ENCODE results near the gene ZNF407. TPM values are rescaled to one million over a fixed set of nuclear protein-coding genes. Genes with fewer than 3 reads are reported as not detected.

ZNF407 gene
- total RNA-seq, 3 donors from 2014 or later = 13.1 to 13.8 (median 13.4) TPM

- ATAC-seq = no peak
- no peaks in the 10 kb centered on the region for H3K27me3 Mint-ChIP-seq (ENCODE audit: low read depth)
- no peak for DNase-seq
- H3K4me1 Mint-ChIP-seq (ENCODE audit: low read depth) = peaks cover 20% of the 10 kb centered on the region
- peaks cover 22% of the 10 kb centered on the region for H3K36me3 Mint-ChIP-seq (ENCODE audit: insufficient read depth)
- H3K4me3 Mint-ChIP-seq = no peak overlapping the region
- peaks cover 7% of the 10 kb centered on the region for H3K9me3 Mint-ChIP-seq
Measured at GRCh38 chr18:74722237-74722636, 124.6 kb downstream of the ZNF407 start.

GRCh38 chr18:74724186-74724585 lies 126.5 kb downstream of the ZNF407 start:
- peaks cover 7% of the 10 kb centered on the region for H3K9me3 Mint-ChIP-seq
- peaks cover 20% of the 10 kb centered on the region for H3K4me1 Mint-ChIP-seq (ENCODE audit: low read depth)
- ATAC-seq (no peak), DNase-seq (no peak)
- H3K4me3 Mint-ChIP-seq = no peak overlapping the region
- H3K36me3 Mint-ChIP-seq (ENCODE audit: insufficient read depth) = peaks cover 34% of the 10 kb centered on the region
- no peaks in the 10 kb centered on the region for H3K27me3 Mint-ChIP-seq (ENCODE audit: low read depth)

GRCh38 chr18:74725690-74726089 lies 128.0 kb downstream of the ZNF407 start:
- Mint-ChIP-seq H3K9me3 (no peaks in the 10 kb centered on the region), H3K27me3 (ENCODE audit: low read depth) (no peaks in the 10 kb centered on the region), H3K4me3 (no peak overlapping the region), H3K4me1 (ENCODE audit: low read depth) (peaks cover 17% of the 10 kb centered on the region), H3K36me3 (ENCODE audit: insufficient read depth) (peaks cover 32% of the 10 kb centered on the region)
- no peak for ATAC-seq
- no peak for DNase-seq

GRCh38 chr18:74728586-74728985 lies 130.9 kb downstream of the ZNF407 start:
- peaks cover 30% of the 10 kb centered on the region for H3K36me3 Mint-ChIP-seq (ENCODE audit: insufficient read depth)
- no peak overlapping the region for H3K4me3 Mint-ChIP-seq
- DNase-seq (no peak), ATAC-seq (no peak)
- no peaks in the 10 kb centered on the region for H3K9me3 Mint-ChIP-seq
- H3K27me3 Mint-ChIP-seq (ENCODE audit: low read depth) = no peaks in the 10 kb centered on the region
- no peaks in the 10 kb centered on the region for H3K4me1 Mint-ChIP-seq (ENCODE audit: low read depth)

GRCh38 chr18:74731097-74731496 lies 133.4 kb downstream of the ZNF407 start:
- H3K27me3 Mint-ChIP-seq (ENCODE audit: low read depth) = no peaks in the 10 kb centered on the region
- peaks cover 33% of the 10 kb centered on the region for H3K36me3 Mint-ChIP-seq (ENCODE audit: insufficient read depth)
- no peak overlapping the region for H3K4me3 Mint-ChIP-seq
- H3K4me1 Mint-ChIP-seq (ENCODE audit: low read depth) = no peaks in the 10 kb centered on the region
- H3K9me3 Mint-ChIP-seq = no peaks in the 10 kb centered on the region
- no peak for ATAC-seq
- no peak for DNase-seq

- ATAC-seq (no peak), DNase-seq (no peak)
- Mint-ChIP-seq H3K9me3 (no peaks in the 10 kb centered on the region), H3K27me3 (ENCODE audit: low read depth) (no peaks in the 10 kb centered on the region), H3K4me1 (ENCODE audit: low read depth) (no peaks in the 10 kb centered on the region), H3K36me3 (ENCODE audit: insufficient read depth) (peaks cover 27% of the 10 kb centered on the region), H3K4me3 (no peak overlapping the region)
Measured at GRCh38 chr18:74732380-74732779, 134.7 kb downstream of the ZNF407 start.

- no peak overlapping the region for H3K4me3 Mint-ChIP-seq
- ATAC-seq (no peak), DNase-seq (no peak)
- no peaks in the 10 kb centered on the region for H3K9me3 Mint-ChIP-seq
- H3K27me3 Mint-ChIP-seq (ENCODE audit: low read depth) = no peaks in the 10 kb centered on the region
- H3K4me1 Mint-ChIP-seq (ENCODE audit: low read depth) = no peaks in the 10 kb centered on the region
- H3K36me3 Mint-ChIP-seq (ENCODE audit: insufficient read depth) = peaks cover 17% of the 10 kb centered on the region
Measured at GRCh38 chr18:74733598-74733997, 135.9 kb downstream of the ZNF407 start.

GRCh38 chr18:74734013-74734444 lies 136.4 kb downstream of the ZNF407 start:
- no peak for ATAC-seq
- Mint-ChIP-seq H3K4me1 (ENCODE audit: low read depth) (no peaks in the 10 kb centered on the region), H3K4me3 (no peak overlapping the region), H3K9me3 (no peaks in the 10 kb centered on the region), H3K36me3 (ENCODE audit: insufficient read depth) (peaks cover 13% of the 10 kb centered on the region), H3K27me3 (ENCODE audit: low read depth) (no peaks in the 10 kb centered on the region)
- no peak for DNase-seq

- Mint-ChIP-seq H3K27me3 (ENCODE audit: low read depth) (no peaks in the 10 kb centered on the region), H3K36me3 (ENCODE audit: insufficient read depth) (peaks cover 3% of the 10 kb centered on the region), H3K4me1 (ENCODE audit: low read depth) (peaks cover 2% of the 10 kb centered on the region), H3K9me3 (no peaks in the 10 kb centered on the region), H3K4me3 (no peak overlapping the region)
- DNase-seq (no peak), ATAC-seq (no peak)
Measured at GRCh38 chr18:74739926-74740325, 142.3 kb downstream of the ZNF407 start.

GRCh38 chr18:74742573-74743243 lies 145.0 kb downstream of the ZNF407 start:
- Mint-ChIP-seq H3K4me3 (no peak overlapping the region), H3K9me3 (no peaks in the 10 kb centered on the region), H3K27me3 (ENCODE audit: low read depth) (no peaks in the 10 kb centered on the region), H3K36me3 (ENCODE audit: insufficient read depth) (peaks cover 3% of the 10 kb centered on the region), H3K4me1 (ENCODE audit: low read depth) (peaks cover 2% of the 10 kb centered on the region)
- no peak for DNase-seq
- ATAC-seq = no peak

GRCh38 chr18:74745633-74746403 lies 148.1 kb downstream of the ZNF407 start:
- ATAC-seq = no peak
- Mint-ChIP-seq H3K4me3 (no peak overlapping the region), H3K36me3 (ENCODE audit: insufficient read depth) (peaks cover 5% of the 10 kb centered on the region), H3K9me3 (no peaks in the 10 kb centered on the region), H3K27me3 (ENCODE audit: low read depth) (no peaks in the 10 kb centered on the region), H3K4me1 (ENCODE audit: low read depth) (peaks cover 2% of the 10 kb centered on the region)
- DNase-seq = no peak

GRCh38 chr18:74748809-74749208 lies 151.1 kb downstream of the ZNF407 start:
- H3K27me3 Mint-ChIP-seq (ENCODE audit: low read depth) = no peaks in the 10 kb centered on the region
- no peak for ATAC-seq
- peaks cover 16% of the 10 kb centered on the region for H3K36me3 Mint-ChIP-seq (ENCODE audit: insufficient read depth)
- no peak overlapping the region for H3K4me3 Mint-ChIP-seq
- peaks cover 2% of the 10 kb centered on the region for H3K4me1 Mint-ChIP-seq (ENCODE audit: low read depth)
- DNase-seq = no peak
- H3K9me3 Mint-ChIP-seq = peaks cover 2% of the 10 kb centered on the region

- Mint-ChIP-seq H3K4me3 (no peak overlapping the region), H3K4me1 (ENCODE audit: low read depth) (peaks cover 8% of the 10 kb centered on the region)
Measured at GRCh38 chr18:74758995-74759394, 161.3 kb downstream of the ZNF407 start.

GRCh38 chr18:74760026-74760425 lies 162.4 kb downstream of the ZNF407 start:
- ATAC-seq (no peak), DNase-seq (no peak)
- Mint-ChIP-seq H3K9me3 (peaks cover 25% of the 10 kb centered on the region), H3K27me3 (ENCODE audit: low read depth) (no peaks in the 10 kb centered on the region), H3K4me3 (no peak overlapping the region), H3K4me1 (ENCODE audit: low read depth) (peaks cover 8% of the 10 kb centered on the region), H3K36me3 (ENCODE audit: insufficient read depth) (peaks cover 23% of the 10 kb centered on the region)

More at GRCh38 chr18:74758995-74759394, 161.3 kb downstream of the ZNF407 start:
- H3K36me3 Mint-ChIP-seq (ENCODE audit: insufficient read depth) = peaks cover 20% of the 10 kb centered on the region
- no peaks in the 10 kb centered on the region for H3K27me3 Mint-ChIP-seq (ENCODE audit: low read depth)
- ATAC-seq = no peak
- peaks cover 23% of the 10 kb centered on the region for H3K9me3 Mint-ChIP-seq
- no peak for DNase-seq

- Mint-ChIP-seq H3K36me3 (ENCODE audit: insufficient read depth) (peaks cover 23% of the 10 kb centered on the region), H3K4me3 (no peak overlapping the region), H3K27me3 (ENCODE audit: low read depth) (no peaks in the 10 kb centered on the region), H3K4me1 (ENCODE audit: low read depth) (peaks cover 6% of the 10 kb centered on the region), H3K9me3 (peaks cover 25% of the 10 kb centered on the region)
- ATAC-seq (no peak), DNase-seq (no peak)
Measured at GRCh38 chr18:74760436-74760835, 162.8 kb downstream of the ZNF407 start.
